H1 (cell line): ENCODE measurements around the gene ZC3H6. TPM values are rescaled to one million over a fixed set of nuclear protein-coding genes. Genes with fewer than 3 reads are reported as not detected.
"Not testable (repeated sequence)": the region's sequence is repeated elsewhere in the genome, so short reads cannot be mapped to it uniquely, and the experiment has no call there.

Experiments
- CTCF ChIA-PET: fragments of 300-600 bp; sonication (Branson Sonifier 250); formaldehyde crosslinking; loops from one replicate; lab custom pipeline; 2021; ENCODE audit not compliant: partially characterized antibody; lab: Charles Lee
- POLR2A ChIA-PET: fragments of 300-600 bp; sonication (Branson Sonifier 250); formaldehyde crosslinking; loops from one replicate; lab custom pipeline; 2021; ENCODE audit warnings: inconsistent platforms; ENCODE audit not compliant: partially characterized antibody; lab: Charles Lee
- DNase-seq, 2 experiments: peaks; one replicate each; pipeline versions ENCODE4 v3.0.0 to v3.0.0-alpha.2; 2010 to 2022; ENCODE audit warnings: low spot score in 2 of 2, low read depth in 1 of 2, mixed read lengths in 1 of 2
- FAIRE-seq: peaks from 2 replicates; lab custom pipeline; 2011; peaks lifted over from hg19 to GRCh38; lab: Jason Lieb, UNC
- H2AFZ ChIP-seq: 2 replicates; pipeline ENCODE4 v1.8.1; 2012; ENCODE audit warnings: low read length, inconsistent platforms
- H2AK5ac ChIP-seq: 2 replicates; pipeline ENCODE4 v1.6.1; 2013; ENCODE audit warnings: low read depth, low read length
- H2BK120ac ChIP-seq: replicated peaks from 2 replicates; pipeline ENCODE3; 2013; ENCODE audit warnings: low read depth, low read length, inconsistent platforms
- H2BK12ac ChIP-seq: 2 replicates; pipeline ENCODE4 v1.6.1; 2013; ENCODE audit warnings: low read depth, low read length
- H2BK15ac ChIP-seq: 2 replicates; pipeline ENCODE4 v1.6.1; 2013; ENCODE audit warnings: low read length
- H2BK20ac ChIP-seq: 2 replicates; pipeline ENCODE4 v1.6.1; 2013; ENCODE audit warnings: low read length
- H2BK5ac ChIP-seq: 2 replicates; pipeline ENCODE4 v1.6.1; 2013; ENCODE audit warnings: low read depth, low read length
- H3K14ac ChIP-seq: 2 replicates; pipeline ENCODE4 v1.6.1; 2013; ENCODE audit warnings: inconsistent platforms; ENCODE audit not compliant: insufficient read length
- H3K18ac ChIP-seq: 2 replicates; pipeline ENCODE4 v1.6.1; 2013; ENCODE audit warnings: low read length; ENCODE audit errors: extremely low read depth
- H3K23ac ChIP-seq: 2 replicates; pipeline ENCODE4 v1.6.1; 2013; ENCODE audit warnings: inconsistent platforms; ENCODE audit not compliant: insufficient read length
- H3K23me2 ChIP-seq: 2 replicates; pipeline ENCODE4 v1.6.1; 2013; ENCODE audit warnings: low read depth, low read length
- H3K27ac ChIP-seq: 2 replicates; pipeline ENCODE4 v1.6.1; 2011; ENCODE audit warnings: low read depth, low read length, inconsistent platforms
- H3K27me3 ChIP-seq, 4 experiments: replicated peaks in 1 of 4; 1 replicate in 1 of 4; 2 replicates in 3 of 4; pipeline versions ENCODE4 v1.6.1 to v1.8.1; 2011 to 2013; ENCODE audit warnings: low read length in 3 of 4, mild to moderate bottlenecking in 3 of 4, inconsistent platforms in 2 of 4, mixed read lengths in 2 of 4, moderate library complexity in 1 of 4; ENCODE audit not compliant: control insufficient read depth in 3 of 4, insufficient read depth in 3 of 4; ENCODE audit errors: extremely low read depth in 1 of 4
- H3K36me3 ChIP-seq, 4 experiments: 2 replicates each; pipeline versions ENCODE4 v1.6.1 to v1.8.1; 2011 to 2013; ENCODE audit warnings: mild to moderate bottlenecking in 4 of 4, low read length in 3 of 4, moderate library complexity in 2 of 4, control low read depth in 1 of 4, inconsistent platforms in 1 of 4; ENCODE audit not compliant: insufficient read depth in 4 of 4, control insufficient read depth in 2 of 4
- H3K4ac ChIP-seq: replicated peaks from 2 replicates; pipeline ENCODE3; 2013; ENCODE audit warnings: low read length, low read depth, mixed read lengths, inconsistent platforms; ENCODE audit not compliant: insufficient read length
- H3K4me1 ChIP-seq, 4 experiments: replicated peaks in 1 of 4; 1 replicate in 1 of 4; 2 replicates in 3 of 4; pipeline versions ENCODE4 v1.6.1 to v1.8.1; 2011 to 2013; ENCODE audit warnings: low read length in 3 of 4, inconsistent platforms in 2 of 4, mixed read lengths in 1 of 4; ENCODE audit not compliant: insufficient read depth in 4 of 4, control insufficient read depth in 3 of 4
- H3K4me2 ChIP-seq, 2 experiments: 2 replicates each; pipeline versions ENCODE4 v1.6.1 to v1.8.1; 2011 to 2013; ENCODE audit warnings: low read depth in 2 of 2, low read length in 2 of 2, control low read depth in 1 of 2, inconsistent platforms in 1 of 2, mild to moderate bottlenecking in 1 of 2; ENCODE audit not compliant: insufficient read depth in 1 of 2
- H3K4me3 ChIP-seq, 4 experiments: fragments of 200-600, 300-600 bp in 1 of 4; sonication (generic), shearing (Covaris generic), sonication (Bioruptor Twin) in 1 of 4; 2 replicates each; pipeline versions ENCODE4 v1.5.1 to v1.8.1; 2011 to 2016; ENCODE audit warnings: low read length in 4 of 4, low read depth in 3 of 4, control low read depth in 2 of 4, inconsistent platforms in 2 of 4, mild to moderate bottlenecking in 2 of 4, mixed read lengths in 1 of 4, moderate library complexity in 1 of 4; ENCODE audit not compliant: insufficient read depth in 2 of 4; ENCODE audit errors: extremely low read depth in 1 of 4
- H3K56ac ChIP-seq: replicated peaks from 2 replicates; pipeline ENCODE3; 2013; ENCODE audit warnings: low read depth, mild to moderate bottlenecking, mixed read lengths, low read length, inconsistent platforms; ENCODE audit not compliant: insufficient read length
- H3K79me1 ChIP-seq: 2 replicates; pipeline ENCODE4 v1.6.1; 2013; ENCODE audit warnings: low read depth, low read length, control low read depth
- H3K79me2 ChIP-seq, 2 experiments: 2 replicates each; pipeline versions ENCODE4 v1.6.1 to v1.8.1; 2012 to 2013; ENCODE audit warnings: low read length in 2 of 2, mild to moderate bottlenecking in 2 of 2, inconsistent platforms in 1 of 2; ENCODE audit not compliant: insufficient read depth in 2 of 2, control insufficient read depth in 1 of 2
- H3K9ac ChIP-seq, 4 experiments: replicated peaks in 1 of 4; 1 replicate in 1 of 4; 2 replicates in 3 of 4; pipeline versions ENCODE4 v1.6.1 to v1.8.1; 2011 to 2013; ENCODE audit warnings: low read depth in 3 of 4, low read length in 3 of 4, control low read depth in 2 of 4, mild to moderate bottlenecking in 2 of 4, moderate library complexity in 2 of 4, inconsistent platforms in 1 of 4; ENCODE audit errors: extremely low read depth in 1 of 4
- H3K9me3 ChIP-seq, 2 experiments: 2 replicates each; pipeline versions ENCODE4 v1.6.1 to v1.8.1; 2012 to 2013; ENCODE audit warnings: mild to moderate bottlenecking in 2 of 2, moderate library complexity in 2 of 2, control low read depth in 1 of 2, inconsistent platforms in 1 of 2, low read depth in 1 of 2, low read length in 1 of 2, mixed read lengths in 1 of 2; ENCODE audit not compliant: insufficient read depth in 2 of 2
- H4K20me1 ChIP-seq, 2 experiments: replicated peaks in 1 of 2; 2 replicates each; pipeline versions ENCODE3 to v1.8.1; 2011 to 2013; ENCODE audit warnings: inconsistent platforms in 2 of 2, low read length in 2 of 2, mild to moderate bottlenecking in 1 of 2; ENCODE audit not compliant: insufficient read depth in 2 of 2, control insufficient read depth in 1 of 2
- H4K5ac ChIP-seq: 2 replicates; pipeline ENCODE4 v1.6.1; 2013; ENCODE audit warnings: low read length, low read depth, mixed read lengths, inconsistent platforms; ENCODE audit not compliant: insufficient read length
- H4K8ac ChIP-seq: 2 replicates; pipeline ENCODE4 v1.8.0; 2013; ENCODE audit warnings: mild to moderate bottlenecking, moderate library complexity, low read length, inconsistent platforms; ENCODE audit not compliant: insufficient read depth; ENCODE audit errors: extremely low read depth
- H4K91ac ChIP-seq: replicated peaks from 2 replicates; pipeline ENCODE3; 2013; ENCODE audit warnings: low read length, mixed read lengths, inconsistent platforms; ENCODE audit not compliant: insufficient read length
- WGBS, 2 experiments: shearing (Covaris generic) in 1 of 2; methylation state at CpG; one replicate each; pipeline versions ENCODE4 v1.1.6 to v1.1.7; 2013 to 2015; ENCODE audit warnings: low lambda C conversion rate in 2 of 2, mixed read lengths in 2 of 2, inconsistent platforms in 1 of 2, low coverage in 1 of 2, missing lambda C conversion rate in 1 of 2; ENCODE audit not compliant: insufficient replicate concordance in 2 of 2, insufficient coverage in 1 of 2, insufficient read length in 1 of 2; ENCODE audit errors: extremely low coverage in 1 of 2, missing lambda C conversion rate in 1 of 2; 5-methylcytosine and 5-hydroxymethylcytosine counted together
- polyA plus RNA-seq, 7 experiments: library from polyadenylated mRNA; depleted of rRNA in 3 of 7; stranded (reverse) in 5 of 7; unstranded in 2 of 7; fragments of >200 nt in 5 of 7; fragments of 200-250 nt in 2 of 7; gene quantifications; 1 replicate in 5 of 7; 2 replicates in 1 of 7; 4 replicates in 1 of 7; pipeline versions ENCODE4 v1.2.1 to v1.2.3, GENCODE V29; 2011 to 2013; ENCODE audit warnings: missing spikeins in 2 of 7, mixed read lengths in 2 of 7
- total RNA-seq: library from RNA; stranded (reverse); fragmentation: NEBNext Ultra II Directional; extraction: Animal tissue kit (Norgen Biotek cat#: 25700); gene quantifications from 2 replicates; pipeline ENCODE4 v1.2.1, GENCODE V29; 2021

The ZC3H6 gene
- total and polyA plus RNA-seq, 2 of the 8 experiments (the other 6 are each of a cell fraction or from before 2014, with no cell fraction given), result 1.4 to 6.9 TPM

- H3K79me2 ChIP-seq, DNase-seq, H2BK120ac ChIP-seq, H2BK12ac ChIP-seq, H3K9me3 ChIP-seq, POLR2A ChIA-PET, H3K23ac ChIP-seq, H3K79me1 ChIP-seq, H3K23me2 ChIP-seq, H3K4me2 ChIP-seq, H2BK20ac ChIP-seq, H3K27me3 ChIP-seq, H4K8ac ChIP-seq, H3K4me1 ChIP-seq, H2BK5ac ChIP-seq, H3K9ac ChIP-seq, H3K36me3 ChIP-seq, H2AK5ac ChIP-seq, H3K14ac ChIP-seq, H2BK15ac ChIP-seq, H3K18ac ChIP-seq, H3K27ac ChIP-seq, H3K56ac ChIP-seq, H3K4me3 ChIP-seq, FAIRE-seq, H2AFZ ChIP-seq, H4K5ac ChIP-seq, H4K20me1 ChIP-seq, H3K4ac ChIP-seq, H4K91ac ChIP-seq, CTCF ChIA-PET: not testable (repeated sequence)
- 80% methylated on average over 2 of the region's 2 CpGs; no CpG with 5 or more reads in 1 of the 2 experiments for WGBS, 2 experiments
Measured at GRCh38 chr2:112352292-112352691, 76.9 kb downstream of the ZC3H6 start.

- H4K8ac ChIP-seq, H3K18ac ChIP-seq, H3K23me2 ChIP-seq, H3K14ac ChIP-seq, H3K79me2 ChIP-seq, H2AK5ac ChIP-seq, H4K5ac ChIP-seq, H3K9ac ChIP-seq, H2BK5ac ChIP-seq, H2BK15ac ChIP-seq, H3K56ac ChIP-seq, H4K20me1 ChIP-seq, H3K4me1 ChIP-seq, H3K4ac ChIP-seq, H3K36me3 ChIP-seq, FAIRE-seq, H2AFZ ChIP-seq, H2BK20ac ChIP-seq, H3K27me3 ChIP-seq, H3K4me2 ChIP-seq, H3K27ac ChIP-seq, H2BK120ac ChIP-seq, POLR2A ChIA-PET, H3K79me1 ChIP-seq, H3K9me3 ChIP-seq, H4K91ac ChIP-seq, H3K4me3 ChIP-seq, H3K23ac ChIP-seq, H2BK12ac ChIP-seq: not testable (repeated sequence)
- DNase-seq, result peak in 1 of 2 experiments; percentile 57
- 95% methylated on average over 14 of the region's 25 CpGs; no CpG with 5 or more reads in 1 of the 2 experiments for WGBS, 2 experiments
- CTCF ChIA-PET, result interaction anchor here (0.6 kb wide), 1 partner anchor 10 kb away, joined by 3 read pairs; no protein-coding TSS in a partner anchor
Measured at GRCh38 chr2:112352809-112353603, 77.6 kb downstream of the ZC3H6 start.
